Measurements from ENCODE around the gene SLC4A4. TPM values are rescaled to one million over a fixed set of nuclear protein-coding genes. Genes with fewer than 3 reads are reported as not detected.

Gene SLC4A4
- total and polyA plus RNA-seq, 12 donors, result 1.3 to 34.5 (median 25.1) TPM

DNA sequence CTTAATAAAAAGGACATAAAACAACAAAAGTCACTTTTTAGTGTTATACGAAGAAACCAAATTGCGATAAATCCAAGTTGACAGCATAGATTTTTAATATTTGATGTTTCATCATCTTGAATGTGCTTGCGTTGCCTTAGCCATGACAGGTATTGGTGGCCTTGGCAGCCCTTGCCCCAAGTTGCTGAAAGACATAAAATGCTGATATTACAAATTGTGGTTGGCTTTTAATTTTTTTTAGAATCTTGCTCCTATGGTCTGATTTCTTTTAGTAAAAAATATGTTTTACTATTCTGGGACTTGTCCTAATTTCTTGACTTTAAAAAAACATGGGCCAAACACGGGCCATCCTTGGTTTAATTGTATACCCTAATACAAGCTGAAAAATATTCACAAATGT is 122.6 kb downstream of the SLC4A4 start:
- no peak overlapping the region for H3K27ac ChIP-seq
- H3K9me3 ChIP-seq, result no peaks in the 10 kb centered on the region
- peaks cover 0 to 15% (median 0%) of the 10 kb centered on the region in 9 donors for H3K4me1 ChIP-seq
- ATAC-seq (no peak), DNase-seq (no peak)
- no peaks in the 10 kb centered on the region for H3K27me3 ChIP-seq
- intact Hi-C loops (cut with DNase I), result no loop called here
- no peak overlapping the region for H3K4me3 ChIP-seq
- no peaks in the 10 kb centered on the region for H3K36me3 ChIP-seq
- WGBS, 2 donors, result 93 to 98% methylated on average over 4 of the region's 4 CpGs
- TF ChIP-seq, protein P1, sequence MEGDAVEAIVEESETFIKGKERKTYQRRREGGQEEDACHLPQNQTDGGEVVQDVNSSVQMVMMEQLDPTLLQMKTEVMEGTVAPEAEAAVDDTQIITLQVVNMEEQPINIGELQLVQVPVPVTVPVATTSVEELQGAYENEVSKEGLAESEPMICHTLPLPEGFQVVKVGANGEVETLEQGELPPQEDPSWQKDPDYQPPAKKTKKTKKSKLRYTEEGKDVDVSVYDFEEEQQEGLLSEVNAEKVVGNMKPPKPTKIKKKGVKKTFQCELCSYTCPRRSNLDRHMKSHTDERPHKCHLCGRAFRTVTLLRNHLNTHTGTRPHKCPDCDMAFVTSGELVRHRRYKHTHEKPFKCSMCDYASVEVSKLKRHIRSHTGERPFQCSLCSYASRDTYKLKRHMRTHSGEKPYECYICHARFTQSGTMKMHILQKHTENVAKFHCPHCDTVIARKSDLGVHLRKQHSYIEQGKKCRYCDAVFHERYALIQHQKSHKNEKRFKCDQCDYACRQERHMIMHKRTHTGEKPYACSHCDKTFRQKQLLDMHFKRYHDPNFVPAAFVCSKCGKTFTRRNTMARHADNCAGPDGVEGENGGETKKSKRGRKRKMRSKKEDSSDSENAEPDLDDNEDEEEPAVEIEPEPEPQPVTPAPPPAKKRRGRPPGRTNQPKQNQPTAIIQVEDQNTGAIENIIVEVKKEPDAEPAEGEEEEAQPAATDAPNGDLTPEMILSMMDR (IDR thresholded peaks at IDR 0.05), result no peak

DNA sequence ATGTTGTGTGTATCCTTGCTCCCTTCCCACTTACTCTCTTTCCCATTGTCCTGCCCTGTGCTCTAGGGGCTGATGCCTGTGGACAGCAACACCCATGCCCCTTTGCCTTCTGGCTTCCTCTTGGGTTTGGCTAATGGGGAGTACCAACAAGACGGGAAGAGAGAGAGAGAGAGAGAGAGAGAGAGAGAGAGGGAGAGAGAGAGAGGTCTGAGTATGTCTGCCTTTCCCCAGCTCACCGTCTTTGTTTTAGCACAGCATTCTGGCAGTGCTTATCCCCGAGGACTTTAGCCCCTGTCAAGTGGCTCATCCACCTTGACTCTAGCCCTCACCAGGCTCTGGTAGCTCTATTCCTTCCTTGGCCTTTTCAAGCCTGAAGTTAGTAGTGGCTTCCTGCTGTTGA is 128.0 kb downstream of the SLC4A4 start:
- TF ChIP-seq, protein P1 (IDR thresholded peaks at IDR 0.05), result no peak
- Histone ChIP-seq H3K27me3 (no peaks in the 10 kb centered on the region), H3K27ac (no peak overlapping the region), H3K4me1 (no peaks in the 10 kb centered on the region), H3K4me3 (no peak overlapping the region), H3K9me3 (no peaks in the 10 kb centered on the region), H3K36me3 (no peaks in the 10 kb centered on the region)
- DNase-seq, result no peak
- ATAC-seq, result no peak
- intact Hi-C loops (cut with DNase I), result no loop called here
- 74 to 81% methylated on average over 2 to 3 of the region's 3 CpGs for WGBS, 2 donors

DNA sequence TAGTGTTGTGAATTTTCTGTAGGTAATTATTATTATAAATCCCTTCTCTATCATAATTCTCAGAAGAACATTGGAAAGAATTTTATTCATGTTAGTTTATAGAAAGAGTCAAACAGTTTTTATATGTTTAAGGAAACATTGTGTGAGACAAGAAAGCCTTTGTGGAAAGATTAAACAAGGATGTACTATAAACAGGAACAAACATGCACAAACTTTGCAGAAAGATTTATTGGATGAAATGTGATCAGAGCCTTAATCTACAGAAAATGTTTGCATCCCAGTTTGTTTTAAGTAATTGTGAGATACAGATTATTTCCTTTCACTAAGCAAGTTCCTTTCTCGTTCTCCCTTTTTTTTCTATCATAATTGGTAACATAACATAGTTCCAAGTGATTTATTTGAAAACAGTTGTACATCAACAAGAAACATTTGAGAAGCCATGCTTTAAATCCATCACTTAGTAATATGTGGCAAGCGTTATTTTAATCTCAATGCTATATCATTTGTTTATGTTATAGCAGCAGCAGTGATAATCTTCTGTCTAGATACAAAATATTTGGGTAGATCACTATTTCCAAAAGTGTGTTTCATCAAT is 129.4 kb downstream of the SLC4A4 start:
- H3K36me3 ChIP-seq, result peaks cover 0 to 6% (median 0%) of the 10 kb centered on the region in 9 donors
- DNase-seq, result no peak
- no peaks in the 10 kb centered on the region for H3K27me3 ChIP-seq
- no peak for ATAC-seq
- no peak overlapping the region for H3K4me3 ChIP-seq
- H3K9me3 ChIP-seq, result no peaks in the 10 kb centered on the region
- intact Hi-C loops (cut with DNase I), result no loop called here
- no peaks in the 10 kb centered on the region for H3K4me1 ChIP-seq
- WGBS, 2 donors, result 80 to 83% methylated on average over 2 of the region's 2 CpGs
- no peak overlapping the region for H3K27ac ChIP-seq
- TF ChIP-seq, protein P1 (IDR thresholded peaks at IDR 0.05), result no peak

DNA sequence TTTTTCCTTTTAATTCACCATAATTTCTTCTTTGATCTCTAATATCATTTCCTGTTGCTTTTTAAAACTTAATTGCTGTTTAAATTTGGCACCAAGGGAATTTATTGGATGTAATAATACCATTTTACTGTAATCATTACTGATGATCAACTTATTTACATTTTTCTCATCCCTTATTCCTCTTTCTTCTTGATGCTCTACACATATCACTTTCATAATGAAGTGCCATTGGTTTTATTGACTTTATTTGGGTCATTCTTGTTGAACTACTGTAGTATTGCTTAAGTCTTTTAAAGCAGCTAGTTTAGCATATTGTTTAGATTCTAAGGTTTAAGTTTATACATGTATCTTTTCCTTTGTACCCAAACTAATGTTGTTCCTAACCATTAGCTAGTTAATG is 130.7 kb downstream of the SLC4A4 start:
- Histone ChIP-seq H3K4me3 (no peak overlapping the region), H3K27me3 (no peaks in the 10 kb centered on the region), H3K36me3 (peaks cover 0 to 6% (median 0%) of the 10 kb centered on the region in 9 donors), H3K27ac (no peak overlapping the region), H3K4me1 (no peaks in the 10 kb centered on the region), H3K9me3 (no peaks in the 10 kb centered on the region)
- TF ChIP-seq, protein P1 (IDR thresholded peaks at IDR 0.05), result no peak
- intact Hi-C loops (cut with DNase I), result no loop called here
- no peak for ATAC-seq
- no peak for DNase-seq

Data from heart right ventricle (tissue), 16 donors.